NCI-H748 (cell line): Measurements from ENCODE around the gene GAS6.

Experiments
- DNase-seq: peaks from one replicate; lab custom pipeline; 2025; ENCODE audit not compliant: unreplicated experiment; lab: John Stamatoyannopoulos, UW

The GAS6 gene

GRCh38 chr13:113822956-113823744 lies 40.7 kb downstream of the GAS6 start:
- no peak for DNase-seq

- DNase-seq = no peak
Measured at GRCh38 chr13:113822266-113822665, 41.6 kb downstream of the GAS6 start.

- no peak for DNase-seq
Measured at GRCh38 chr13:113821847-113822246, 42.0 kb downstream of the GAS6 start.

GRCh38 chr13:113820813-113821651 lies 42.8 kb downstream of the GAS6 start:
- peak; percentile 24 for DNase-seq

GRCh38 chr13:113819731-113820715 lies 43.9 kb downstream of the GAS6 start:
- no peak for DNase-seq

- DNase-seq = no peak
Measured at GRCh38 chr13:113819341-113819730, 44.5 kb downstream of the GAS6 start.

GRCh38 chr13:113818700-113819295 lies 45.1 kb downstream of the GAS6 start:
- no peak for DNase-seq

GRCh38 chr13:113817860-113818691 lies 45.8 kb downstream of the GAS6 start:
- DNase-seq = no peak

- DNase-seq = peak; percentile 86
Measured at GRCh38 chr13:113816946-113817859, 46.7 kb downstream of the GAS6 start.

- DNase-seq = no peak
Measured at GRCh38 chr13:113816254-113816929, 47.5 kb downstream of the GAS6 start.

GRCh38 chr13:113815151-113816058 lies 48.5 kb downstream of the GAS6 start:
- no peak for DNase-seq

- DNase-seq = no peak
Measured at GRCh38 chr13:113814435-113814821, 49.4 kb downstream of the GAS6 start.

GRCh38 chr13:113813749-113814434 lies 50.0 kb downstream of the GAS6 start:
- no peak for DNase-seq

- no peak for DNase-seq
Measured at GRCh38 chr13:113813070-113813748, 50.7 kb downstream of the GAS6 start.

GRCh38 chr13:113812178-113813040 lies 51.5 kb downstream of the GAS6 start:
- DNase-seq = no peak
